Activated CD4-positive, CD25-positive, alpha-beta regulatory T cell treated with anti-CD3 and anti-CD28 coated beads, Interleukin-2, amount 50 U/mL, for 72 hours (primary cell): ENCODE results near the gene GPATCH11.

Experiments used
- DNase-seq: peaks from one replicate; pipeline ENCODE4 v3.0.0; 2021

The GPATCH11 gene

GRCh38 chr2:37083873-37084794, at the start of gene GPATCH11, which contains the start of gene HEATR5B:
GPATCH11 (plus strand) TSS chr2:37084518; CDS start chr2:37088382, 3,864 bp downstream.
HEATR5B (minus strand) TSS chr2:37084372; CDS start chr2:37083414, 958 bp downstream.
- peak; percentile 87 for DNase-seq

GRCh38 chr2:37037771-37038170, 46.5 kb upstream of the GPATCH11 start:
- DNase-seq = no peak

- DNase-seq = no peak
Observed at GRCh38 chr2:37039580-37039979, 44.7 kb upstream of the GPATCH11 start.

DNA sequence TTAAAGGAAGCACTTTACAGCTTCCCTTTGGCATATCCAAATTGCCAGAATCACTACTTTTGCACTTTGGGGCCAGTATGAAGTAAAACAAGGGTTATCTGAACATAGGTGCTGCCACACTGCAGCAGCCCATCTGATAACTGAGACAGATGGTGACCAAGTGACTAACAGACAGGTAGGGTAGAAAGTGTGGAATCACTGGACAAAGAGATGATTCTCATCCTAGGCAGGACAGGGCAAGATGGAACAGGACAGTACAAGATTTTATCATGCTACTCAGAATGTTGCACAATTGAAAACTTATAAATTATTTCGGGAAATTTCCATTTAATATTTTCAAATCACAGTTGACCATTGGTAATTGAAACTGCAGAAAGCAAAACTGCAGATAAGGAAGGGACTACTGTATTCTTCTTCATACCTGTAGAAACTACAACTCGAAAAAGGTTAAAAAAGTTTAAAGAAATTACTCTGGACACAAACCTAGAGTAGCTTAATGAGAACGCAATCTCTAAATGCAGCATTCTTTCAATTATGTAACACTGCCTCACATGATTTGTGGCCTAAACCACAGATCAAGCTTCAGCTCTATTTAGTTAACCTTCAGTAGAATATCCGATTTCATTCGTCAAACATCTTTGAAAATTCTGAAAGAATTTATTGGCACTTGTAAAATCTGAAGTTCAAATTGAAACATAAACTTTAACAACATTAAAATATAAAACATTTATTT, 31.6 kb upstream of the GPATCH11 start:
- DNase-seq = no peak

- DNase-seq = no peak
Observed at GRCh38 chr2:37059841-37060240, 24.5 kb upstream of the GPATCH11 start.

- no peak for DNase-seq
Observed at GRCh38 chr2:37060446-37060845, 23.9 kb upstream of the GPATCH11 start.

- DNase-seq = no peak
Observed at GRCh38 chr2:37061013-37061711, 23.2 kb upstream of the GPATCH11 start.

GRCh38 chr2:37061776-37062175, 22.5 kb upstream of the GPATCH11 start:
- DNase-seq = no peak

GRCh38 chr2:37068686-37069085, 15.6 kb upstream of the GPATCH11 start:
- DNase-seq = no peak

- DNase-seq = no peak
Observed at GRCh38 chr2:37070931-37071330, 13.4 kb upstream of the GPATCH11 start.

DNA sequence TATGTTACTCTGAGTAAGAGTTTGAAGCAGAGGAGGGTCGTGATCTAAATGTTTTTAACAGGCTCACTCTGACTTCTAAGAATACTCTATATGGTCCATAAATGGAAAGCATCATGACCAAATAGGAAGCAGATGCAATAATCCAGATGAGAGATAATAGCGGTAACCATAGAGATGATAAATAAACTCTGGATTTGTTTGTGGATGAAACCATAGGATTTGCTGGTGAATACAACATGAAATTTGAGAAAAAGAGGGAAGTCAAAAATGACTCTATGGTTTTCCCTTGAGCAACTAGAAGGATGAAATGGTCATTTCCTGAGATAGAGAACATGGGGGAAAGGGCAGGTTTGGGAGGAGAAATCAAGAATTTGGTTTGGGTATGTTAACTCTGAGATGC, 4.1 kb upstream of the GPATCH11 start:
- no peak for DNase-seq

DNA sequence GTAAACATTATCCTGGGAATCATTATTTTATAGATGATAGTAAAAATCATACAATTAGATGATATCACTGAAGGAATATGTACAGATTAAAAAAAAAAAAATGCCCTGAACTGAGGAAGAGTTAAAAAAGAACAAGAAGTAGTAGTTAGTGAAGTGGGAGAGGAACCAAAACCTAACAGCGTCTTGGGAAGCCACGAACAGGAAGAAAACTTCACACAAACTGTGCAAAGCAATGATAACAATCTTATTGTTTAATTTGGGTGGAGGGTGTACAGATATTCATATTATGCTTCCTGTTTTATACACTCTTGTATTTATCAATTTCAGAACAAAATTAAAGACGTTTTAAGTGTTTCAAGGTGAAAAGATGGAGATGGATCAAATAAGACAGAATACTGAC, 3.6 kb upstream of the GPATCH11 start:
- no peak for DNase-seq

DNA sequence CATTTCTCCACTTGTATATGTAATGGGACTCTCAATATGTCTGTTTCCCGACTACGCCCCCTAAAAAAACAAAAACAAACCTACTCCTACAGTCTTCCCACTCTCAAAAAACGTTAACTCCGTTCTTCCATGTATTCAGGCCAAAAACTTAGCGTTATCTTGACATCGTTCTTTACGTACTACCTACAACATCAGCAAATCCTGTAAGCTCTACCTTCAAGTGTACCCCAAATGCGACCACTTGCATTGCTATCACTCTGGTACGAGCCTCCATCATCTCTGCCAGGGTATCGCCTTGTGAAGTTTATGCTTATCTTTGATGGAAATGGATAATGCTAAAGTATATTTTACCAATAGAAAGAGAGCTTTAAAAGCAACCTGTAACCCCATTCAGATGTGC, 479 bp downstream of the GPATCH11 start:
- DNase-seq = no peak

GRCh38 chr2:37085731-37086147, 1.4 kb downstream of the GPATCH11 start:
- DNase-seq = no peak

- no peak for DNase-seq
Observed at GRCh38 chr2:37090019-37090477, 5.7 kb downstream of the GPATCH11 start.

DNA sequence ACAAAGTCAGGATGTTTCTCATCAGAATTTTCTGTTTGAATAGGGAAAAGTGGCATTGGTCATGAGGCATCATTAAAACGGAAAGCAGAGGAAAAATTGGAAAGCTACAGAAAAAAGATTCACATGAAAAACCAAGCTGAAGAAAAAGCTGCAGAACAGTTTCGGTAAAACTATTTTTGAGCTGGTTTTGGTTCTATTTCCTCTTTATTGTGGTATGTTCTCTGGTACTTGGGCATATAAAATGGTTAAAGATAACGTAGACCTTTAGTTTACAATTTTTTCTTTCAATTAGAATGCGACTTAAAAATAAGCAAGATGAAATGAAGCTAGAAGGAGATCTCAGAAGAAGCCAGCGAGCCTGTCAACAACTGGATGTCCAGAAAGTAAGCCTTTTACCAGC, 7.6 kb downstream of the GPATCH11 start:
- DNase-seq = no peak

DNA sequence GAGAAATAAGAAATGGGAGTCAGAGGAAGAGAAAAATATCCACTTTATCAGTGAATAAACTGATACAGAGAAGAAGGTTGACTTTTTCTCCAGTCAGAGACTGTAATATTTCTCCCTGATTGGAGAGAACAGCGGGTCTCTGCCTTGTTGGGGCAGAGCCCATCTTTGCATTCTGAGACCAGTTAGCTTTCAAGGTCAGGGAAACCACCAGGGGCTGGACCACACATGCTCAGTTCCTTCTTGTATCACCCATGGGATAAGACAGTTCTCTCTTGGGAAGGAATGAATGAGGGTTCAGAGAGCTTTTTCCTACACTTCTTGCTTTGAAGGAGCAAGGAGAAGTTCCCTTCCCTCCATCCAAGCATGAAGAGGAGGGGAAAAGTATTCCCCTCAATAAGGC, 12.2 kb downstream of the GPATCH11 start:
- no peak for DNase-seq

DNA sequence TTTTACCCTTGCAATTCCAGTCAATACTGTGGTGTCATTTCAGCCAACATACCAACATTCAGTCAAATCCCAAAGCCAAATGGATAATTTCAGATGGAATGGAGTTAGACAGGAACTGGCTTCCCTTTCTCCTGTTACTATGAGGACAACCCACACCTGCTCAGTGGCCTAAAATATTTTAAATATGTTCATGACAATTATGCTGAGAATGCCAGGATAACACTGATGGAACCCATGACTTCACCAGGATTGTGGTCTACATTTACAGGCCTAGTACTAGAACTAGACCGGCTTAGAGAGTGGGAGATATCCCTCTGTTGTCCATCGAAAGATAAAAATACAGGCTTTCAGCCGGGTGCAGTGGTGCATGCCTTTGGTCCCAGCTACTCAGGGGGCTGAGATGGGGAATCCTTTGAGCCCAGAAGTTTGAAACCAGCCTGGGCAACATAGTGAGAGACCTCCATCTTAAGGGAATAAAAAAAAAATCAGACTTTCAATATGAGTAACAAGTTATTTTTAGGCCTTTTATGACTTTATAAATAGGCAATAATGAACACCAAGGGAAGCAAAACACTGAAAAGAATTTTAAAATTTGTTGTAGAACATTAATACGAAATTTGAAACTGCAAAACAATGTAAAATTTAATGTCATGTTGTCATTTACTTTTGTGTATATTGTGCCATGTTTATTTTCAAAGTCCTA, 14.2 kb downstream of the GPATCH11 start:
- no peak for DNase-seq

GRCh38 chr2:37100054-37100453, 15.7 kb downstream of the GPATCH11 start:
- no peak for DNase-seq

GRCh38 chr2:37102588-37102987, 18.3 kb downstream of the GPATCH11 start:
- DNase-seq = no peak

DNA sequence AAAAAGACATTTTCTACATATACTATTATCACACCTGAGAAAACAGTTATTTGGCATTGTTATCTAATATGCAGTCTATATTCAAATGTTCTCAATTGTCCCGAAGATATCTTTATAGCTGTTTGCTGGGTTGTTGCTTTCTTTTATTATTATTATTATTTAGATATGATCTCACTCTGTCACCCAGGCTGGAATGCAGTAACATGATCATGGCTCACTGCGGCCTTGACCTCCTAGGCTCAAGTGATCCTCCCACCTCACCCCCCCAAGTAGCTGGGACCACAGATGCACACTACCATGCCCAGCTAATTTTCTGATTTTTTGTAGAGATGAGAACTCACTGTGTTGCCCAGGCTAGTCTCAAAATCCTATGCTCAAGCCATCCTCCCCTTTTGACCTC, 19.9 kb downstream of the GPATCH11 start:
- no peak for DNase-seq

DNA sequence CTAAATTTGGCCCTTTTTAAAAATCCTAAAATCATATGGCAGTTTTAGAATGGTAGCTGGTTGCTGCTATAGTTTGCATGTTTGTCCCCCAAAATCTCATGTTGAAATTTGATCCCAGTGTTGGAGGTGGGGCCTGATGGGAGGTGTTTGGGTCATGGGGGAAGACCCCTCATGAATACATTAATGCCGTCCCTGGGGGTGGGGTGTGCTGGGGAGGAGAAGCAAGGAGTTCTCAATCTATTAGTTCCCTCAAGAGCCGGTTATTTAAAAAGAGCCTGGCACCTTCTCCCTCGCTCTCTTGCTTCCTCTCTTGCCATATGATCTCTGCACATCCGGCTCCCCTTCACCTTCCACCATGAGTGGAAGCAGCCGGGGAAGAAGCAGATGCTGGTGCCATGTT, 20.8 kb downstream of the GPATCH11 start:
- no peak for DNase-seq

DNA sequence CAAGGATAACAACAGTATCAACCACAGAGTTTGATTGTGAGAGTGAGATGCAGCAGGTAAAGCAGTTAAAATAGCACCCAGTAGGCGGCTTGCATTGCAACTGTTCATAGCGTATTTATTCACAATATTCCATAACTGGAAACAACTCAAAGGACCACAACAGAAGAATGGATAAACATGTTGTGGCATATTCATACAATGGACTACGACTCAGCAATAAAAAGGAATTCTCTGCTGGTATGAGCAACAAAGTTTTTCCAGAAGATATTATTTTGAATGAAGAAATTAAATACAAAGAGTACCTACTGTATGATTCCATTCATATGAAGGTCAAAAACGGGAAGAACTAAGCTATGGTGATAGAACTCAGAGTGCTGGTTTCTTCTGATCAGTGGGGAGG, 25.2 kb downstream of the GPATCH11 start:
- no peak for DNase-seq
